ENCODE measurements around the gene TBCD.
"Not testable (repeated sequence)": the region's sequence is repeated elsewhere in the genome, so short reads cannot be mapped to it uniquely, and the experiment has no call there.

Gene TBCD

DNA sequence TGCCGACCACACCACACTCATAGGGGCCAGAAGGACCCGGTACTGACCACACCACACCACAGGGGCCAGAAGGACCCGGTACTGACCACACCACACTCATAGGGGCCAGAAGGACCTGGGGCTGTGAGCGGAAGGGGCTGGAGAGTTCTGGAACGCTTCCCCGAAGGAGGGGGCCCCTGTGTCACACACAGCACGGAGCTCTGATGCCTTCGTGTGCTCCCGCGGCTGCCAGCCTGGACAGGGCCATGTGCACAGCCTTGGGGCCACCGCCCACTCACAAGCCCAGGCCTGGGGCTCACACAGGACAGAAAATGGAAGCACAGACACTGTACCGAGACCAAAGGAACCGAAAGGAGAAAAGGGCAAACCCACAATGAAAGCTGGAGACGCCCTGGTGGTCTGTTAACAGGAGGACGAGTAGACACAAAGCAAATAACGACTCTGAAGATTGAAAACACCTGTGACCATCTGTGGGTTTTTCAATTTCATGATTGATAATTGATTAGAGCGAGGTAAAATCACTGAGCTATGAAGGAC, 221.0 kb downstream of the TBCD start:
- H3K27ac Mint-ChIP-seq = no peak overlapping the region
- H3K4me3 Mint-ChIP-seq = no peak overlapping the region
- no peaks in the 10 kb centered on the region for H3K27me3 Mint-ChIP-seq
- no peaks in the 10 kb centered on the region for H3K9me3 Mint-ChIP-seq
- peaks cover 3% of the 10 kb centered on the region for H3K4me1 Mint-ChIP-seq (ENCODE audit: low read depth)
- no peaks in the 10 kb centered on the region for H3K36me3 Mint-ChIP-seq (ENCODE audit: low read depth)

DNA sequence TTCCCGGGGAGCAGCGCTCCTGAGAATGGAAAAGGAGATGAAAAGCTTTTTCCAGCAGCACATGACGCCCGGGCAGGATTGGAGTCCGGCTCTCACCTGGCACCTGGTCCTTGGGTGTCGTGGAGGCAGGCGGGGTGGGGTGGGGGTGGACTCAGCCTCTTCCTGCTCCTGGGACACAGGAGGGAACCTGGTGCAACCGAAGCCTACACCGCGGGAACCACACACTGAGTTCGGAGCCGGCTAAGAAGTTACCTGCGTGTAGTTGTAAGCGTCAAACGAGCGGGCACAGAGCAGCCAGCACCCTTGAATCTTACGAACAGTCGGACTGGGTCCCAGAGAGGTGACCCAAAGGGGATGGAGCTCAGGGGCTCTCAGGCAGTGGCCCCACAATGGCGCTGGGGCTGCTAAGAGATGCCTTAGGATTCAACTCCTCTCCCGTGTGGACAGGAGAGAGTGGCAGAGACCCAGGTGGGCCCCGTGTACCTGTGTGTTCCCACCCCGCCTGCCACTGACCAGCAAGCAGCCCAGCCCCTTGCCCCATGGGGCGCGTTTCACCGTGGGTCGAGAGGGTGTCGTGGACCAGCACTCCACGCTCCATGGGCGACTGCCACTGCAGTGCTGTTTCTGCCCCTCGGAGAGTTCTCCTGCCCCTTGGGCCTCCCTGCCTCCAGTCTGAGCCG, 221.7 kb downstream of the TBCD start:
- Mint-ChIP-seq H3K4me1 (ENCODE audit: low read depth) (peaks cover 9% of the 10 kb centered on the region), H3K4me3 (no peak overlapping the region), H3K27me3 (no peaks in the 10 kb centered on the region), H3K9me3 (no peaks in the 10 kb centered on the region), H3K36me3 (ENCODE audit: low read depth) (no peaks in the 10 kb centered on the region), H3K27ac (no peak overlapping the region)

DNA sequence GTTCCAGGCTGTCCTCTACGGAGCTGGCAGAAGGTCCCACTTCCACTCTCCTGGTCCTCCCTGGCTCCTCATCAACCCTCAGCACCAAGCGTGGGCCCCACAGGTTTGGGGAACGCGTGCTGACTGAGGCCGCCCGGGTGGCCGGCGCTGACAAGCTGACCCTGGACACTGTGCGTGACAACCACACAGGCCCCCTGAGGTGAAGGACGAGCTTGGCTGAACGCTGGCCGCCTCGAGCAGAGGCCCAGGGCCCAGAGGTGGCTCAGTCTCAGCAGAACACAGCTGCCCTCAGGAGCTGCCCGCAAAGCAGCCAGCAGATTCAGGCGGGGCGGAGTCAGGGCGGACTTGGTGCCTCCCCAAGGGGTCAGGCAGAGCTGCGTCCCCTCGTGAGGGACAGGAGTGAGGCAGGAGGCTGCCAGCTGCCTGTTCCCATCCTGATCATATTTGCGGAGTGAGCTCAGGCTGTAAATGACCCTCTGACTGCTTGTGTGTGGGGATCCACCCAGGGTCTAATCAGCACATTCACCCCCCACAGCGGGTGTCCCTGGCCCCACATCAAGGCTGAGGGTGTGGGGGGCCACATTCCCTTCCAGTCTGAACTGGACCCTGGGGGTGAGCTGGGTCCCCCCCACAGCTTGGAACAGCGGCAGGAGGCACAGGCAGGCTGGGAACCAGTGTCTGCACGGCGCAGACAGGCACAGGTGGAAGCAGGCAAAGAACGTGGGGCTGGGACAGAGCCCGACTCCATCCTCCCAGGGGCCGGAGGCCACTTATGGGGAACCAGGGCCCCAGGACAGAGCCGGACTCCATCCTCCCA, 222.5 kb downstream of the TBCD start:
- no peaks in the 10 kb centered on the region for H3K27me3 Mint-ChIP-seq
- H3K9me3 Mint-ChIP-seq = no peaks in the 10 kb centered on the region
- H3K36me3 Mint-ChIP-seq (ENCODE audit: low read depth) = no peaks in the 10 kb centered on the region
- H3K4me3 Mint-ChIP-seq = no peak overlapping the region
- peaks cover 16% of the 10 kb centered on the region for H3K4me1 Mint-ChIP-seq (ENCODE audit: low read depth)
- no peak overlapping the region for H3K27ac Mint-ChIP-seq

DNA sequence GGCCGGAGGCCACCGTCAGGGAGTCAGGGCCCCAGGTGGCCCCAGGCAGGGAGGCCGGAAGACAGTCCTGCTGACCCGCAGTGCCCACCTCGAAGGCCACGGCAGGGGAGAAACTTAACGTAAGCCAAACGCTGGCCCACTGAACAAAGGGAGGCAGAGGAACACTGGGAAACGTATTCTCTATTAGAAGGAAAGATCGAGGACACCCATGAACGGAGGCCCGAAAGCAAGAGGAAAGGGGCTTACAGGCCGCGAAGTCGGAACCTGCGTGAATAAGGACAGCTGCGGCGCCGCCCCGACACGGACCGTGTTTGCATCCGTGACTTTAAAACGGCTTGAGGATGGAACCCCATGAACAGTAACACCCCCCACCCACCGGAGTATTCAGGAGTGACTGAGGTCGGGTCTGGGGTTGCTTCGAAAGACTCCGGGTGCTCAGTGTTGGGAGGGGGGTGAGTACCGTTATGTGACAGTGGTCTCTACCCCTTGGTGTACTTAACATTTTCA, 225.2 kb downstream of the TBCD start:
- Mint-ChIP-seq H3K9me3 (no peaks in the 10 kb centered on the region), H3K27me3 (no peaks in the 10 kb centered on the region), H3K36me3 (ENCODE audit: low read depth) (no peaks in the 10 kb centered on the region), H3K4me3 (no peak overlapping the region), H3K27ac (no peak overlapping the region), H3K4me1 (ENCODE audit: low read depth) (peaks cover 19% of the 10 kb centered on the region)

DNA sequence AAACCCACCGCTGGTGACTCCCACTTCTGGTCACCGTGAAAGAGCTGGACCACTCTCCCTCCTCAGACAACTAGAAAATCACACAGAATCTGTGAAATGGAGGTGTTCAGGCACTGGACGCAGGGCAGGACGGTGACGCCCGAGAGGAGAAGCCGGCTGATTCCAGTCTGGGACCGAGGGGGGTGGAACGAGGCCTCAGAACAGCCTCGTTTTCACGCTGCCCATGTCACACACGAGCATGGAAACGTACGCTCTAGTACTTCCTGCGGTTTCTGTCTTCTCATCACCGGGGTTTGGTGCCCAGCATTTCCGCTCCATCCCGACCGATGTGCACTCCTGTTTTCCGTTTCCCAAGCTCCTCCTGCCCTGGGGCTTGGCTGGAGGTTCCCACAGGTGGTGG, 225.7 kb downstream of the TBCD start:
- Mint-ChIP-seq H3K4me3 (no peak overlapping the region), H3K4me1 (ENCODE audit: low read depth) (peaks cover 19% of the 10 kb centered on the region), H3K36me3 (ENCODE audit: low read depth) (no peaks in the 10 kb centered on the region), H3K27me3 (no peaks in the 10 kb centered on the region), H3K9me3 (no peaks in the 10 kb centered on the region), H3K27ac (no peak overlapping the region)

DNA sequence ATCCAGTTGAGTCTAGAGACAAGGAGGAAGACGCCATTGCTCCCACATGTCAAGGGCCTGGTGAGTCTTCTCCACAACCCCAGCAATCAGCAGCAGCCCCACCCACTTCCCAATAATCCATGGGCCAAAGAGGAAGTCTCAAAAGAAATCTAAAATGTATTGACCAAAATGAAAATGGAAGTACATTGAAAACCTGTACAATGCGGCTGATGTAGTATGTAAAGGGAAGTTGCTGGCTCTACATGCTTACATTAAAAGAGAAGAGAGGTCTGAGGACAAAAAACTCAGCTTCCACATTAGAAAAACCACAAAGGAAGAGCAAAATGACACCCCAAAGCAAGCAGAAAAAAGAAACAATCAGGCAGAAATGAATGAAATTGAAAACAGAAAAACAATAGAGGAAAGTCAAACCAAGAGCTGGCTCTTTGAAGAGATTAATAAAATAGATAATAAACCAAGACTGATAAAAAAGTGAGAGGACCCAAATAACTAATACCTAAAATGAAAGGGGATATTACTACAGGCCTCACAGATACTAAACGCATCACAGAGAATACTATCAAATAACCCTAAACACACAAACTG, 227.0 kb downstream of the TBCD start:
- peaks cover 19% of the 10 kb centered on the region for H3K4me1 Mint-ChIP-seq (ENCODE audit: low read depth)
- H3K36me3 Mint-ChIP-seq (ENCODE audit: low read depth) = no peaks in the 10 kb centered on the region
- no peaks in the 10 kb centered on the region for H3K9me3 Mint-ChIP-seq
- no peaks in the 10 kb centered on the region for H3K27me3 Mint-ChIP-seq
- peak overlapping the region; percentile 18 for H3K27ac Mint-ChIP-seq
- no peak overlapping the region for H3K4me3 Mint-ChIP-seq

DNA sequence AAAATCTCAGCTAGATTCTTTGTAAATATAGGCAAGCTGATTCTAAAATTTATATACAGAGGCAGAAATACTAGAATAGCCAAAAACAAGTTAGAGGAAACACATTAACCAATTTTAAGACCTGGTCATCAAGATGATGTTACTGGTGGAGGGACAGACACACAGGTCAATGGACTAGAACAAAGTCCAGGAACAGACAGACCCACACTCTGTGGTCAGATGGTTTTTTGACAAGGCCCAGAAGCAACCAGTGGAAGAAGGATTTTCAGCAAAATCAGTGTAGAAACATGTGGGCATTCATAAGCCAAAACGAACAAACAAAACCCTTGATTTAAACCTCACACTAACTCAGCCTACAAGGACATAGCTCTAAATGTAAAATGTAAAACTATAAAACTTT, 227.9 kb downstream of the TBCD start:
- Mint-ChIP-seq H3K4me3 (no peak overlapping the region), H3K4me1 (ENCODE audit: low read depth) (peaks cover 19% of the 10 kb centered on the region), H3K36me3 (ENCODE audit: low read depth) (no peaks in the 10 kb centered on the region), H3K27me3 (no peaks in the 10 kb centered on the region), H3K9me3 (no peaks in the 10 kb centered on the region), H3K27ac (no peak overlapping the region)

DNA sequence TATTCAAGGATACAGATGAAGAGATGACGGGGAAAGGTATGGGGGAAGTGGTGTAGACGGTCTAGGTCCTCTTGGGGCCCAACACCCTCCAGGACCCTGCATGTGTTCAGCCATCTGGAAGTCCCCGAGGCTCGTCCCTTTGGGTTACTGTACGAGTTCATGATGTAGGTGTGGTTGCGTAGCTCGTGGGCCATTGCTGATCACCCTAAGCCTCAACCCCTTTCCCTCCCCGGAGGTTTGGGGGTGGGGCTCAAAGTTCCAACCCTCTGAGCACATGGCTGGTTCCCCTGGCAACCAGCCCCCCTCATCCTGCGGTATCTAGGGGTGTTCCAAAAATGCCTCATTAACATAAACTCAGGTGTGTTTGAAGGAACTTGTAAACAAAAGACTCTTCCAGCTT, 228.8 kb downstream of the TBCD start:
- H3K27ac Mint-ChIP-seq = no peak overlapping the region
- no peaks in the 10 kb centered on the region for H3K9me3 Mint-ChIP-seq
- no peaks in the 10 kb centered on the region for H3K36me3 Mint-ChIP-seq (ENCODE audit: low read depth)
- peaks cover 27% of the 10 kb centered on the region for H3K4me1 Mint-ChIP-seq (ENCODE audit: low read depth)
- H3K4me3 Mint-ChIP-seq = no peak overlapping the region
- no peaks in the 10 kb centered on the region for H3K27me3 Mint-ChIP-seq

DNA sequence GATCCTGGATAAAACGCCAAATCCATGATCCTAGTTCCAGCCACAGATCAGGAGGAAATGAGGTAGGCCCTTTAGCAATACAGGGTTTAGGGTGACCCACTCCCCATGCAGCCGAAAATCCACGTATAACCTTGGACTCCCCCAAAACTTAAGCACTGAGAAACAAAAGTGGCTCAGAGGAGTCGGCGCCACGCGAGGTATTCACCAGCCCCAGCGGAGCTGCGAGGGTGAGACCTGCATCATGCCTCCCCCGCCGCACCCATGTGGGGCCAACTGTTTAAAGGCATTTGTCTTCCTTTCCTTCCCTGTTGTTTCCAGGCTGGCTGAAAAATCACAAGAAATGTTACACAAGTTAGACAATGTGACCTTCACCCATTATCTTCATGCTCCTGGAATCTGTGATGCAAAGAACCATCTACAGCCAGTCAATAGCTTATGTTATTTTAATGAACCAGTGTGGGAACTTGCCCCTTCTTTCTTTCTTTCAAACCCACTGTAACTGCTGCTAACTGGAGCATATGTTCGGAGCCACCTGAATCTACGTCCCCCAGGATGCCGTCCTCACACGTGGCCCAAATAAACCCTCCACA, 229.4 kb downstream of the TBCD start:
- Mint-ChIP-seq H3K27ac (no peak overlapping the region), H3K27me3 (no peaks in the 10 kb centered on the region), H3K4me3 (no peak overlapping the region), H3K9me3 (no peaks in the 10 kb centered on the region), H3K4me1 (ENCODE audit: low read depth) (peaks cover 33% of the 10 kb centered on the region), H3K36me3 (ENCODE audit: low read depth) (no peaks in the 10 kb centered on the region)

DNA sequence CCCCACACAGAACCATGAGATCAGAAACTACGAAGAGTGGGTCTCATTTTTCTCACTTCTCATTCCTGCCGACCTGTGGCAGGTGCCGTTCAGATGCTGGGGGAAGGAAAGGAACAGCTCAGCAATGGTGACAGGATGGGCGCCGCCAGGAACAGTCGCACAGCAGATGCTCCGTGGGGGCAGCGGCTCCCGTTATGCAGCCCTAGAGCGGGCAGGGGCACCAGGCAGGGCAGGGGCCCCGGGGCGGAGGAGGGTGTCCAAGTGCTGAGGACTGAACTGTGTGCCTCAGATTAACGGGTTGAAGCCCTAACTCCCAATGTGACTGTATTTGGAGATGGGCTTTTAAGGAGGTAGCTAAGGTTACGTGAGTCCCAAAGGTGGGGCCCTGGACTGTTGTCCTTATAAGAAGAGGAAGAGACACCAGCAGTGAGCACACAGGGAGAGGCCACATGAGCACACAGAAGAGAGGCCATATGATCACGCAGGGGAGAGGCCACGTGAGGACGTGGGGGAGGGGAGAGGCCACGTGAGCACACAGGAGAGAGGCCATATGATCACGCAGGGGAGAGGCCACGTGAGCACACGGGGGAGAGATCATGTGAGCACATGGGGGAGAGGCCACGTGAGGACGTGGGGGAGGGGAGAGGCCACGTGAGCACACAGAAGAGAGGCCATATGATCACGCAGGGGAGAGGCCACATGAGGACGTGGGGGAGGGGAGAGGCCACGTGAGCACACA, 231.8 kb downstream of the TBCD start:
- Mint-ChIP-seq H3K27ac (no peak overlapping the region), H3K9me3 (no peaks in the 10 kb centered on the region), H3K36me3 (ENCODE audit: low read depth) (no peaks in the 10 kb centered on the region), H3K27me3 (no peaks in the 10 kb centered on the region), H3K4me3 (no peak overlapping the region), H3K4me1 (ENCODE audit: low read depth) (peaks cover 37% of the 10 kb centered on the region)

DNA sequence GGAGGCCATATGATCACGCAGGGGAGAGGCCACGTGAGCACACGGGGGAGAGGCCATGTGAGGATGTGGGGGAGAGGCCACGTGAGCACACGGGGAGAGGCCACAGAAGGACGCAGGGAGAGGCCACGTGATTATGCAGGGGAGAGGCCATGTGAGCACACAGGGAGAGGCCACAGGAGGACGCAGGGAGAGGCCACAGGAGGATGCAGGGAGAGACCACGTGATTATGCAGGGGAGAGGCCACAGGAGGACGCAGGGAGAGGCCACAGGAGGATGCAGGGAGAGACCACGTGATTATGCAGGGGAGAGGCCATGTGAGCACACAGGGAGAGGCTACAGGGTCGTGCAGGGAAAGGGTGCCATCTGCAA, 232.4 kb downstream of the TBCD start:
- not testable (repeated sequence) for H3K9me3 Mint-ChIP-seq; H3K36me3 Mint-ChIP-seq (ENCODE audit: low read depth); H3K27me3 Mint-ChIP-seq; H3K27ac Mint-ChIP-seq; H3K4me3 Mint-ChIP-seq
- H3K4me1 Mint-ChIP-seq (ENCODE audit: low read depth) = peaks cover 32% of the 10 kb centered on the region

DNA sequence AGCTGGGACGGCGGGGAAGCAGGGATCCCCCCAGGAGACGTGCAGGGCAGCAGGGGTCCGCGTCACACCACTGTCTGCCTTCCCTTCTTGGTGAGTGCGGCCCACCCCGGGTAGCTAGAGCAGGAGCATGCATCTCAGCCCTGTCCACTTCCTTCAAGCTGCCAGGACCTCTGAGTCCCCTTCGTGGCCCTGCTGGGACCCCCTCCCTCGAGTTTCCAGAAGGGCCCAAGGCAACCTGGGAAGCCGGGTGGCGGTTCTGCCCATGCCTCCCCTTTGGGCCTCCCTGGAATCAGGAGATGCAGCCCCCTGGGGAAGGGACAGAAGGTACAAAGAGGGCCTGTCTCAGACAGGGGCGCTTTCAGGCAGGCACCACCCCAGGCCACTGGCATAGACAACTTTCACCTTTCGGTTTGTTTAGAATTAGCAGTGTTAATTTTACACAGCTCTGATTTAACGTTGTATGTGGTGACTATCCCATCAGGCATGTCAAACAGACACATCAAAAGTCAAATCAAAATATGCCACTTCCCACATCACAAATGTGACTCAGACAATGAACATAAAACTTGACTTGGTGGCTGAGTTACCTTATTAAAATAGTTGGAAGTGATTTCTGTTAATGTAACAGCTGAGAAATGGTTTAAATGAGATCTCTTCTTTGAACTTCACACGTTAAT, 233.0 kb downstream of the TBCD start:
- Mint-ChIP-seq H3K27ac (peak overlapping the region; percentile 36), H3K27me3 (no peaks in the 10 kb centered on the region), H3K4me3 (no peak overlapping the region), H3K4me1 (ENCODE audit: low read depth) (peaks cover 28% of the 10 kb centered on the region), H3K9me3 (no peaks in the 10 kb centered on the region), H3K36me3 (ENCODE audit: low read depth) (no peaks in the 10 kb centered on the region)

DNA sequence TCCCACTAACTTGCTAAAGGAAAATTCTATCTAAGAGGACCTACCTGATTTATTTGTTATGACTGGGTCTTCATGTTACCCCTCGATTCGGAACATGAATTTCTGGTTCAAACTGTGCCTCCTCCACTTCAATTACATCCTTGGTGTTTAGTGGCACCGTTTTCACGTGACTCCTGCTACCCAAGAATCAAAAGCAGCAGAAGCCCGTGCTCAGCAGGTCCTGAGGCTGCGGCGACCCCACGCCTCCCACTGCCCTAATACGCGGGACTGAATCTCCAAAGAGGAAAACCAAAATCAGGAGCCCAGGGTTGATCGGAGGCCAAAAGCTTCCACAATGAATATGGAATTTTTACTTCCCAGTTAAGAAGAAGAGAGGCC, 233.6 kb downstream of the TBCD start:
- Mint-ChIP-seq H3K4me3 (no peak overlapping the region), H3K9me3 (no peaks in the 10 kb centered on the region), H3K27ac (peak overlapping the region; percentile 36), H3K27me3 (no peaks in the 10 kb centered on the region), H3K36me3 (ENCODE audit: low read depth) (no peaks in the 10 kb centered on the region), H3K4me1 (ENCODE audit: low read depth) (peaks cover 28% of the 10 kb centered on the region)

DNA sequence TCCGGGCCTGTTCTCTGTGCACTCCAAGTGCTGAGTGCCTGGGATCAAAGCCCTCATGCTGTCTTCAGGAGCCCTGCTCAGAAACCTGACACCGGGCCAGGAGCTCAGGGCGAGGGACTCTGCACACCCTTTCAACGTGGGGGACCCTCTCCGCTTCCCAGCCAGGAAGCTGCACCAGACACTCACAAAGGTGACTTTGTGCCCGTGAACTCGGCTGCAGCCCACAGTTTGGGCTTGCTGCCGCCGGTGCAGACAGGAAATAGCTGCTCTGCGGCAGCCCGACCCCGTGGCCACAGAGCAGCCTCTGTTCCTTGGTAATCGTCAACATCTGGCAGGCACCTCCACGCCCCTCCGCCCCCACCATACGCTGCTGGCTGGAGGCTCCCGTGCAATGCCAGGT, 234.1 kb downstream of the TBCD start:
- Mint-ChIP-seq H3K36me3 (ENCODE audit: low read depth) (no peaks in the 10 kb centered on the region), H3K9me3 (no peaks in the 10 kb centered on the region), H3K4me1 (ENCODE audit: low read depth) (peaks cover 28% of the 10 kb centered on the region), H3K4me3 (peak overlapping the region; percentile 57), H3K27me3 (no peaks in the 10 kb centered on the region), H3K27ac (no peak overlapping the region)
